Measurements from ENCODE around the gene PDE4B.
A peak's percentile ranks its signal among the peaks of the same experiment; 100 is the strongest.
"Not testable (repeated sequence)": the region's sequence is repeated elsewhere in the genome, so short reads cannot be mapped to it uniquely, and the experiment has no call there.

PDE4B gene

DNA sequence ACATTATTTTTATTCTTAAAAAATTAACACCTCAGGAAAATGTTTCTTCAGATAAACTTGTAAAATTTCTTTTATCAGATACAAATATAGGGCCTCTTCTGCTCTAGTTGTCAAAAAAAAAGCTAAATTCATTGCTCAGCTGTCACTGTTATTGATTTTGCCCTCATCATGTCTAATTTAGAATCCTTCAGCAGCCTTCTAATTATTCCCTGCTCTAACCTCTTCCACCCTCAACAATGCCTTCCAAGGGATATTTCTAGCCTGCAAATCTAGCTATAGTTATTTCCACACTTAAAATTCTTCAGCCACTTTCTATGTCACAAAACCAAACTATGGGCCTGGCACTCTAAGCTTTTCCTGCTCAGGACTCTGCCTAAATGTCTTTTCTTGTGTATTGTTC, 25.2 kb downstream of the PDE4B start:
- no peak for DNase-seq

DNA sequence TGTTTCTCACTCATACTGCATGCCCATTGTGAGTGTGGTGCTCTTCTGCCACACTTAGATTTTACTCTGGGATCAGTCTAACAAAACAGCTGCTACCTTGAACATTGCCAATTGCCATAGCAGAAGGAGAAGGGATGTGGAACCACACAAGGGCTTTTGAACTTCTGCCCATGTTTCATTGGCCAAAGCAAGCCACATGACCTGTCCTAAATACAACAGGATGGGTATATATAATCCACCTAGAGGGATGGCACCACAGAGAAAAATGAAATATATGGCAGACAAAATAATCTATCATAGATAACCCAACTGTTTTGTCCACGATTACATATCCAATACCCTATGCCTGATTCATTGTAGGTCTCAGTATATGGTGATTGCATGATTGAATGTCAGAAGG, 26.3 kb downstream of the PDE4B start:
- no peak for DNase-seq

DNA sequence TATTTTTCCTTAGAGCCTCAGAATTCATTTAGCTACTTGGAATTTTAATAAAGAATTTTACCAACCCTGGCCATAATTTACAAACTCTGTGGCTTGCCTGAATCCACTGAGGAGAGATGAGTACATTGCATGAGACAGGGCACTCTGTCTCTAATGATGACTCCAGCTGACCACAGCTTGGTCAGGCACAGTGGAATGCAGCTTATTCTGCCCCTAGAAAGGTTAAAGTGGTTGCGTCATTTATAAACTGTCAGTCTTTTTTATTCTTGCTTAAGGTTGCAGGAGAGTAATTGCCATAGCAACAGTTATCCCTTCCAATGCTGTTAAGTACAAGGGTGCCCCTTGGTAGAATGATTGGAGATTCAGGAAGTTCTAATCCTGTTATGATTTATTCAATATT, 28.3 kb downstream of the PDE4B start:
- DNase-seq, result no peak

DNA sequence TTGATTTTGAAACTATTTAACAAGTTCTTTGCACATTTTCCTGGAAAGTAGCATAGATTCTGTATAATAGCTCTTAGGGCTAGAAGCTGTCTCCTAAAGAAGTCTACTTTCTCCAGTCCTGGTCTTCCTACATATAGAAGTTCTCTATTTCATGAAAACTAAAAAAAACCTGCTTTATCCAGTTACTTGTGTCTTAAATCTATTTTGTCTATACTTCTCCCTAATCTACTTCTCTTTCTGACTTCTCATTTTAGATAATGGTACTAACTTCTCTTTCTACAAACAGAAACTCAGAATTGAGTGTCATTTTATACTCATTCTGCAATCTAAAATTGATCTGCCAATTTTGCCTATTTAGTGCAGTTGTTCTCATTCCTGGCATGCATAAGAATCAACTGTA, 28.7 kb downstream of the PDE4B start:
- DNase-seq, result no peak

DNA sequence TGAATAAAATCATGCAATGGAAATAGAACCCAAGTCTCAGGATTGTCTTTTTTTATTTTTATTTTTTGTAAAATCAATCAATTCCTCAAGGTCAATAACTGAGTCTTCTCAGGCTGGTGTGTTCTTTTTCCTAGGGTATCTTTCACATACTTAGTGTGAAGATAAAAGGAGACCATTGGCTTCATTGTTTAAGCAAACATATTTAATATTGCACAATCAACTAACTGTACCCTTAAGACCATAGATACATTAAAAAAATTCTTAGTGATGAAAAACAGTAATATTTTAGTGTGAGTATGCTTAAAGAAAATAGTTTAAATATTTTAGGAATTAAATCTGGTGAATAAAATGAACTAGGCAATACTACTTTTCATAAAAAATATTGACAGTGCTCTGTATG, 31.4 kb downstream of the PDE4B start:
- no peak for DNase-seq

DNA sequence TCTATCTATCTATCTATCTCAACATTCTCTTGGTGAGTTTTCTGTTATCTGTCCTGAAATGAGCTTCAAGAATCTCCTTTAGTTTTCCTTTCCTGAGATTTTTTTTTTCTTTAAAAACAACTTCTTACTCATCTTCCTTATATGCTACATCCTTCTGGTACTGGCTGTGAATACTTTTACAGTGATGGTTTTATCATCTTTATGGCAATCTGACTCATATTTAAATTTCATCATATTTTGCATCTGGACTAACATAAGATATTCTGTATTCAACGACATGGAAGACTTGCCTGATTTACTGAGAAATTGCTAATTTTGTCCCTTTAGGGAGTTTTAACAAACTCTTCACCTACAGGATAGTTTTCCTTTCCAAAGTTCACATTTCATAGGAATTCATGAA, 33.0 kb downstream of the PDE4B start:
- no peak for DNase-seq

DNA sequence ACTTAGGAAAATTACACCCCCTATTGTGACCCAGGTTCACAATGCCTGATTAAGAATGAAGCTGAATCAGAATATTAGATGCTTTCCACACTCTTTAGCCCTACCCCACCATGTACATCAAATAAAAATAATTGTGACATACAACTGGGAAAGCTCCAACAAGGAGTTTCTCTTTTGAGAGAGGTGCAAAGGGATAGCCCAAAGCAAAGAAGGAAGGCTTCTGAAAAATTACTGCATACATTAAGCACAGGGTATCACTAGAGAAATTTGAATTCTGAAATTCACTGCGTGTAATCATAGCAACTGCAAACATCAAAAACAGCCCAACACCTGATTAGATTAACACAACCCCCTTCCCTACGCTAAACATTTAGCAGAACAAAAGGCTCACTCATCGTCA, 34.1 kb downstream of the PDE4B start:
- no peak for DNase-seq

DNA sequence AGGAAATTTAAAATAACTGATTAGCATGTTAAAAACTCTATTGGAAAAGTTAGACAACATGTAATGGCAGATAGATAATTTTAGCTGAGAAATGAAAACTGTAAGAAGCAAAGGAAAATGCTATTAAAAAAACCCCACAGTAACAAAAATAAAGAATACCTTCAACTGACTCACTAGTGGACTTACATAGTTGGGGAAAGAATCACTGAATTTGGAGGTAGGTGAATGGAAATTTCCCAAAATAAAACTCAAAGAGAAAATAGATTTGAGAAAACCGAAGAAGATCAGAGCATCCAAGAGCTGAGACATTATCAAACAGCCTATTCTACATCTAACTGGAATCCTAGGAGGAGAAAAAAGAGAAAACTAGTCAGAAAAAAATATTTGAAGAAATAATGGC, 34.7 kb downstream of the PDE4B start:
- DNase-seq, result no peak

DNA sequence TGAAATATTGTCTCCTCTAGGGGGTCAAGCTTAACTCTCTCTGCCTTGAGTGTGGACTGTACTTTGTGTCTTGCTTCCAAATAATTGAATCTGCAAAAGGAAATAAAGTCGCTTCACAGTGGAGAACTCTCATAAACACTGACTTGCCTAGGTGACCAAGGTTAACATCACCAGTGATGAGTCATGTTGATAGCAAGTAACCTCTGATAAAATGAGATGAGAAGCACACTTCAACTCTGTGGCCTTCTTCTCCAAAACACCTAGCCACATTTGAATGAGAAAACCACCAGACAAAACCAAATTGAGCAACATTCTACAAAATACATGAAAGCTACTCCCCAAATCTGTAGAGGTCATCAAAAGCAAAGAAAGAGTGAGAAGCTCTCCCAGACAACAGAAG, 37.6 kb downstream of the PDE4B start:
- no peak for DNase-seq

DNA sequence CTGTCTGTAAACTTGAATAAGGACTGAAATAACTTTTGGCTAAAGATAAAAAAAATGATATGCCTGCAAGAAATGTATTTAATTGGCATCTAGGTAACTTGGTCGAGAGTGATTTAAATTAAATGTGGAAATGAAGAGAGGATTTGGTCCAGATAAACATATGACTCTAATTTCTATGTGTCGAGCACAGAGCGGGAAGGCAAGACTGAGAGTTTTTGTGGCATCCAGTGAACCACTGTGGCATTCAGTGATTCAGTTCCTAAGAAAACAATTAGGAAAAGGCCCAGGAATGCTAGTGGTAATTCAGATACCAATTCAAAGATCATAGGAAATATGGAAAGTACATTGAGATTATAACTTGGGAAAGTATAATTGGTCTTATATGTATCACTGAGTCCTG, 39.6 kb downstream of the PDE4B start:
- no peak for DNase-seq

DNA sequence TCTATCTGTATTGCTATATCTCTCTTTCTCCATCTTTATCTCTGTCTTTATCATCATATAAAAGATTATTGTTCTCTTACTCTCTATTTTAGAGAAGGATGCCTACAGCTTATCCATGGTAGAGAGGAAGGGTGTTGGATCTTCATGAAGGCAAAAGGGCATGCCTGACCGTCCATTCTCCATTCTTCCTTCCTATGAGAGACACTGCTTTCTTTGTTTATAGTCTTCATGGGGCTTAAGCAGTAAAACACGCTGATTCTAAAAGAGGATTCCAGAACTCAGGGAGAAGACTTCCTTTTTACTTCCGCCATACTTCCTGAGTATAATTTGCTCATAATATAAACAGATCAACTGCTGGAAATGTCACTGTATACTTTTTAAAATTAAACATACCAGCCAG, 44.0 kb downstream of the PDE4B start:
- no peak for DNase-seq

DNA sequence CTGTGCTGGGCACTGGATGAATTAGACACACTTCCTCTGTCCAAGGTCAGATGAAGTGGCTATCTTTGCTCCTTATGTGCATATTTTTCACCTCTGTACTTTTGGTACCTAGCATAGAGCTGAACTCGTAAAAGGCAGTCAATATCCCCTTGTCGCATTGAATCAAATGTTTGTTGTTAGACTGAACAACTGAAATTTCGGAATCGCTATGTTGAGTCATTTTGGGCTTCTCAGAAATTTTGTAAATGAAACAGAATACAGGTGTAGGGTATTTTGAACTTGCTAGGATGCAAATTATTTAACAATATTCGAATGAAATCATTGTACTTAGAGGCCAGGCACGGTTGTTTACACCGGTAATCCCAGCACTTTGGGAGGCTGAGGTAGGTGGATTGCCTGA, 48.0 kb downstream of the PDE4B start:
- no peak for DNase-seq

DNA sequence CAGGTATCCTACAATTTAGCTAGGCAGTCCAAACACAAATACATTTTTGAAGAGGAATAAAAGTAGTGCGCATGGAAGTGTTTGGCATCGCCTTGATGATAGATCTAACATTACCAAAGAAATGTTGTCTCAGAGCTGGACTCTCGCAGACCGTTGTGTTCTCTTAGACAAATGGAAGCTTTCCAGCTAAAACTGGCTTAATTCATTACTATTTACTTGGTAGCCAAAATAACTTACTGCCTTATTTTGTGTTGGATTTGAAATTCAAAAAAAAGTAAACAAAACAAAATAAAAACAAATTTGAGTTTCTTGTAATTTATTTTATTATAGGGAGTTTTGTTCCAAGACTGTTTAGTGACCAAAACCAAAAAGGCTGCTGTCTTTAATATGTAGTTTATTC, 51.6 kb downstream of the PDE4B start:
- DNase-seq, result no peak

DNA sequence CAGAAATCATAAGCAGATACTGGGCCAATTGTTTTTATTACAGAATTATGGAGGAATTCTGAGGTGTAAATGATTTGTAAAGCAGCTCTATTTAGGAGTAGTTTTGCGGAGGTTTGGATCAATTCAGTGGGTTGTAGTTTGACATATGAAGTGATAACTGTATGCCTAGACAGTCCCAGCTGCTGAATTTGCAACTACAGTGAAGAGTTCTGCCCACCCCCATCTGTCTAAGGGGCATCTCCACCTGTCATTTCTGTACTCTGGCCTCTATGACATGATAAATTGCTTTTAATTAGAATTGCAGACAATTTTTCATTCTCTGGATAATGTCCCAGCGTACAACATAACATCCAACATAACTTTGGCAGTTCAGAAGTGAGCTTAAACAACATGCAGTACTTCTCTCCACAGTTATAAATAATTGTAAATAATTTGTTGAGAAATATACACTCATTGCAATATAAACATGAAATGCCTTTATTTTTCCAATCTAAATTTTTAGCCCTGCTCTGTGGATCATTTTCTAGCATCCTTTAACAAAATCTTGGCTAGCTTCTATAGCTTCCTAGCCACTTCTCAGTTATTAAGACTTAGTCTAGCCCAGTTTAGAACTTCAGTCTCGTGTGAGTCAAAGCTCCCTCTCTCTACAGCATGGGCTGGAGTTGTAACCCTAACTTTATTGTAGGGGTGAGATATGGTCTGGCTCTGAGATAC, 52.3 kb downstream of the PDE4B start:
- peak; percentile 15 to 63 for DNase-seq

DNA sequence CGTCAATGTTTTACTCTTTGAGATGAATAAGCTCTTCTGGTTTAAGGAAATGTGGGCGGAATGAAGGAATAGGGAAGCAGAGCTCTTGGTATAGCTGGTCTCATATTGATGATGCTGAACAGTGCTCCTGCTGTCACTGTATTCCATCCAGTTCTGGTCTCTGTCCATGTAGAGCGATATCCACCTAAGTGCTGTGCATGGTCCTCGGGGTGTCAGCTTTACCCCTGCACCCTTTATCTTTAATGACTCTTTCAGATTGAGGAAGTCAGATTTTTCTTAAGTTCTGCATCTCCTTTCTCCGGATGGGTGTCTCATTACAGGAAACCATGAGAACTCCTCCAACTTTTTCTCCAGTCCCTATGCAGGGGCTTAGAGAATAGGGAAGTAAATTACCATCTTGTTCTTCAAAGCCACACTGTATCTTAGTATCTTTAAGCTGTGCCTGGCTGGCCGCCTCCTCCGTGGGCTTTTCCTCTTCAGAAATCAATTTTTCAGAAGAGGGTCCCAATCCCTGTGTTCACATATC, 52.9 kb downstream of the PDE4B start:
- DNase-seq, result no peak

DNA sequence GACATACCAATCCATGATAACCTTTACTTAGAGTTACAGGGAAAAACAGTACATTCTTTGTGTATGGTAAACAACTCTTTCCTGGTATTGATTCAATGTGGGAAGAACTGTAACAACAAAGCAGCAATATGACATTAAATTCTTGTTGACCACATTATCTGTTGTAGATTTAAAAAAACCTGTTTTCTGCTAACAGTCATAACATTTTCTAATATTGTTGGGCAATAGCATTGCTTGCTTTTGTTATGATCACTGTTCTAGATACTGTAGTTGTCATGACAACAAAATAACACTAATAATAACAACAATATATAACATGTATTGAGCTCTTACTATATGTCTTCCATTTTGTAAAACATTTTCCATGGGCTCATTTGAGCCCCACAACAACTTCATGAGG, 54.2 kb downstream of the PDE4B start:
- no peak for DNase-seq

DNA sequence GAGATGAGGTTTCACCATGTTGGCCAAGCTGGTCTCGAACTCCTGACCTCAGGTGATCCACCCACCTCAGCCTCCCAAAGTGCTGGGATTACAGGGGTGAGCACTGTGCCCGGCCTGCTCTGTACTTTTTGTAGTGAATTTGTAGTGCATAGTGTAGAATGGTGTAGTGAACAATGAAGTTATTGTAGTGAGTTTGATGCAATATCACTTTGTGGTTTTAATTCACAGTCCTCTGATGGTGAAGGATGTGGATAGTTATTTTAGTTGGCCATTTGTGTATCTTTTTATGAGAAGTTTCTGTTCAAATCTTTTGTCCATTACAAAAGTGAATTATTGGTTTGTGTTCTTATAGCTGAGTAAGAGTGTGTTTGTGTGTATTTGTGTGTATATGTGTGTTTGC, 57.6 kb downstream of the PDE4B start:
- DNase-seq, result no peak

DNA sequence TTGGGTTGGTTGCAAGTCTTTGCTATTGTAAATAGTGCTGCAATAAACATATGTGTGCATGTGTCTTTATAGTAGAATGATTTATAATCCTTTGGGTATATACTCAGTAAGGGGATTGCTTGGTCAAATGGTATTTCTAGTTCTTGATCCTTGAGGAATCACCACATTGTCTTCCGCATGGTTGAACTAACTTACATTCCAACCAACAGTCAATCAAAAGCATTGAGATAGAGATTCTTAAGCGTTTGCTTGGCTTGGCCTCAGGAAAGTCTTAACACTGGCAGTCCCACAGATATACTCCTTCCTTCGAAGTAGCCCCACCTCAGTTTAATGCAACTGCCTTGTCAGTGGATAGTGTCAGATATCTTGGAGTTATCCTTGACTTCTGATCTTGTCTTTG, 63.9 kb downstream of the PDE4B start:
- DNase-seq, result not testable (repeated sequence)

DNA sequence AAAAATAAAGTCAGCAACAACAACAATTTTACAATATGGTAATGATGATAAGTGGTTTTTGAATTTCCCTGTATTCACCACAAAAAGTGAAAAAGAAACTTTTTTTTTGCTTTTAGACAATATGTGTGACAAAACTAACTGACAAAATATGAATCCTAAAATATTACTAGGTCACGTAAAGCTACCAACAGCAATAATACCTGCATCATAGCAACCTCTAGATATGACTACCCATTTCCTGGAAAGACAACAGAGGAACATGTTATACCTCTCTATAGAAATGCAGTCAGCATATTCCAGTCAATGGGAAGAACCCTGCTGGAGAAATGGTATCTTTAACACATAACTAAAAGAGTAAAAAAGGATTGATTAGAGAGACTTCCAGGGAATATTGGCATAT, 73.7 kb downstream of the PDE4B start:
- no peak for DNase-seq

DNA sequence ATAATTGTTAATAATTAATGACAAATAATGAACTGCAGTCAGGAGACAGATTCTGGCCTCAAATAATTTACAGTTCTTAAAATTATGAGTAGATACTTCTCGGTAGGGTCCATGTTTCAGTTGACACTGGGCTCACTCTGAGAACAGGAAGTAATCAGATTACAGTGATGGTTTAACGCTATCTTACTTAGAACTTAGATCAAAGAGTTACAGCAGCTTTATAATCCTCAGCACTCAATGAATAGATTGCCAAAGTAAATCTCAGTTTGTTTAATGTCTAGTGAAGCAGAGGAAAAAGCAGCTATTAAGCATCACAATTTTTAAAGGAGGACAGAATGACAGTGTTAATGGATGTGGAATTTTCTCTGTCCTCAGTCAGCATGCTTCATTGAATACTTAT, 79.6 kb downstream of the PDE4B start:
- DNase-seq, result no peak

DNA sequence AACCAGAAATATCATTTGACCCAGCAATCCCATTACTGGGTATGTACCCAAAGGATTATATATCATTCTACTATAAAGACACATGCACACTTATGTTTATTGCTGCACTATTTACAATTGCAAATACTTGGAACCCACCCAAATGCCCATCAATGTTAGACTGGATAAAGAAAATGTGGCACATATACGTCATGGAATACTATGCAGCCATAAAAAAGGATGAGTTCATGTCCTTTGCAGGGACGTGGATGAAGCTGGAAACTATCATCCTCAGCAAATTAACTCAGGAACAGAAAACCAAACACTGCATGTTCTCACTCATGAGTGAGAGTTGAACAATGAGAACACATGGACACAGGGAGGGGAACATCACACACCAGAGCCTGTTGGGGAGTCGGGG, 85.6 kb downstream of the PDE4B start:
- DNase-seq, result not testable (repeated sequence)

DNA sequence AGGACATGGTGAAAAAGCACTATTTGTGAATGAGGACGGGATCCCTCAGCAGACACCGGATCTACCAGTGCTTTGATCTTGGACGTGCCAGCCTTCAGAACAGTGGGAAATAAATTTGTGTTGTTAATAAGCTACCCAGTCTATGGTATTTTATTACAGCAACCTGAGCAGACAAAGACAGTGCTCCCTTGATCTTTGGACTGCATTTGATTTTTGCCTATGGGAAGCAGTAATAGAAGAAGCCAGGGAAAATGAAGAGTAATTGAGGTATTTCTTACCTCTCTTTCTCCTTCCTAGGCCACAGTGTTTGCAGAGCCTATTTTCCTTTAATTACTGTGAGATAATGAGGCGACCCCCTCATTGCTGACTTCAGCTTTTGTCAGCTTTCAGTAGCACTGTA, 87.9 kb downstream of the PDE4B start:
- no peak for DNase-seq

DNA sequence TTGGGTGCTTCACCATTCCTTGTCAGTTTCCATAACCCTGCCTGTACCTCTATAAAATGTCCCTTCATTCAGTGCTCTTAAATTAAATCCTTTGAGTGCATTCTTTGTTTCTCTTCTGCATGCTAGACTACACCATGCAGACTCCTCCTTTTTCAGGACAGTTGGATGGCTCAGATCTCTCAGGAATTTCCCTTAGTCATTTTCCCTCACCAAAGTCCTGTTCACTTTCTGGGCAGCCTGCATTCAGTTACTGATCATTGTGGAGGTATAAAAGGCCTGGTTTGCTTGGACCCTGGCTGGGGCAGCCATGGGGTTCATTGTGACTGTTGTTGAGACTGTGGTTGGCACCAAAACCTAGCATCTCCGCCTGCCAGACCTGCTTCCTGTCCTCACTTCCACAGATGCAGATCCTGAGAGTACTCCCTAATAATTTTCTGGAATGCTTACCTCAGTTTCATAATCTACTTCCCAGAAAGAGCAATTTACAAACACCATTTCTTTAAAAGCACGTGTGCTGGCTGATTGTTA, 88.4 kb downstream of the PDE4B start:
- no peak for DNase-seq

DNA sequence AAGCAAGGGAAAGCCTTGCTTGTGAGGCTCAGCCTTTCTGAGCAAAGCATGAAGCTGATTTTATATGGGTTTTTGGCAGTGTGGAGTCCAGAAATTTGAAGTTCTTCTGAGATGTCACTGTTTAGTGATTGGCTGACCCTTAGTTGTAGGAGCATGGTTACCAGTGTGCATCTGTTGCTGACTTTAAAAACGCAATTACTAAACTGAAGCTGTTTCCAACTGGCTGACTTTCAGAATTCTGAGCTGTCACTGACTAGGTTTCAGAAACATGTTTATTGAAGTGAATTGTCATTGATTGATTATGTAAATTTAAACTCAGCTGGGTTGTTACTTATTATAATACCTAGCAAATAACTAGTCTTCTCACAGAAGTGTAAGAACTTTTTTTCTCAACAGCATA, 89.4 kb downstream of the PDE4B start:
- DNase-seq, result no peak

DNA sequence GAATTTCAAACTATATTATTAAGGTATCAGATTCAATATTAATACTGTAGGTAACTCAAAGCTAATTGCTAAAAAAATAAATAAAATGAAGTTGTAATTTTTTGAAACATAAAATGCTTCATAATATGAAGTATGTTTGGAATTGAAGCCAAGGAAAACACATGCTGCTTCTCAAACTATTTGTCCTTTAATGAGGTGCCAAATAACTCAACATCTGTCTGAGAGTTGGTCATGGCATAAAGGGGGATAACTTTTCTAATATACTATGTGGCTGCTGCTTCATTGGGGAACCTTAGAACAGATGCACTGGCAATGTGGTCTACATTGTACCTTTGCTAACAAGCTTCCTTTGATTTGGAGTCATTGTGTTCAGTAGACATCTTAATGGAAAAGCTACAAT, 96.7 kb downstream of the PDE4B start:
- no peak for DNase-seq

All from NCI-H524 (cell line).